Measurements from ENCODE around the gene ARSG.
"Not testable (repeated sequence)": the region's sequence is repeated elsewhere in the genome, so short reads cannot be mapped to it uniquely, and the experiment has no call there.

Gene ARSG

DNA sequence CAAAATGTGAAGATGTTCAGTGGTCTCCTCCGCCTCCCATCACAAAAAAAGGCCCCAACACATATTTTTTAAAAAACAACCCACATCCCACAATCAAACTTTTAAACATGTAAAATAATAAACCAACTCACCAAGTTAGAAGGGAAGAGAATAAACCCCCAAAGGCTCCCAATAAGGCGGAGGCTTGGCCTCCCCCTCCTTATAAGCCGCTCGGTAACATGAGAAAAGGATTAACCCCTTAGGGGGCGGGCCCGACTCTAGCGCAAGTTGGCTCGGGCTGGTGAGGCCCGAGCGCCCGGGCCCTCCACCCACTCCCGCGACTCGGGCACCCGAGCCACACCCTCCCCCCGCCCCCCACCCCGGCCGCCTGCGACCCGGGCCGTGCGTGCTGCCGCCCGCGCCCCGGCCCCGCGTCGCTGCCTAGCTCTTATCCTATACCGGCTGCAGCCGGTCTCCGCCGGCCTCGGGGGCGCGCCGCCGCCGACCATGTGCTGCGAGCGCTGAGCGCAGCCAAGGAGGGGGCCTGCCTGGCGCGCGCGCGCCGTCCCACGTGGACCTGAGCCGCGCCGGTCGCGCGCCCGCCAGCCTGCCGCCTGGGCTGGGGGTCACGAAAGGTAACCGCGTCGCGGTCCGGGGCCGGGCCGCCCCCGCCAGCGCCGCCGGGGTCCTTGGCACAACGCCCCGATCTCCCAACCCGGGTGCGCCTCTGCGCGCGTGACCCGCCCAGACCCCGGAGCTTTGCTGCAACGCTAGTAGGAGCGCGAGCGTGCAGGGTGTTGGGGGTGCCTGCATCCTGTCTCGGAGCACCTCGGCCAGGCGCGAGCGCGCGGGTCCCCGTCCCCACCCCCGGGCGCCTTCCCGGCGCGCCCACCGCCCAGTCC lies at the start of gene ARSG, which contains the start of gene SLC16A6:
ARSG (plus strand) TSS at position 541 of the 881 bp plus-strand sequence. CDS start 15,999 bp downstream, outside the sequence.
SLC16A6 (minus strand) TSS at position 173 of the 881 bp plus-strand sequence. CDS start 12,807 bp downstream, outside the sequence.
- peak; percentile 87 for DNase-seq

DNA sequence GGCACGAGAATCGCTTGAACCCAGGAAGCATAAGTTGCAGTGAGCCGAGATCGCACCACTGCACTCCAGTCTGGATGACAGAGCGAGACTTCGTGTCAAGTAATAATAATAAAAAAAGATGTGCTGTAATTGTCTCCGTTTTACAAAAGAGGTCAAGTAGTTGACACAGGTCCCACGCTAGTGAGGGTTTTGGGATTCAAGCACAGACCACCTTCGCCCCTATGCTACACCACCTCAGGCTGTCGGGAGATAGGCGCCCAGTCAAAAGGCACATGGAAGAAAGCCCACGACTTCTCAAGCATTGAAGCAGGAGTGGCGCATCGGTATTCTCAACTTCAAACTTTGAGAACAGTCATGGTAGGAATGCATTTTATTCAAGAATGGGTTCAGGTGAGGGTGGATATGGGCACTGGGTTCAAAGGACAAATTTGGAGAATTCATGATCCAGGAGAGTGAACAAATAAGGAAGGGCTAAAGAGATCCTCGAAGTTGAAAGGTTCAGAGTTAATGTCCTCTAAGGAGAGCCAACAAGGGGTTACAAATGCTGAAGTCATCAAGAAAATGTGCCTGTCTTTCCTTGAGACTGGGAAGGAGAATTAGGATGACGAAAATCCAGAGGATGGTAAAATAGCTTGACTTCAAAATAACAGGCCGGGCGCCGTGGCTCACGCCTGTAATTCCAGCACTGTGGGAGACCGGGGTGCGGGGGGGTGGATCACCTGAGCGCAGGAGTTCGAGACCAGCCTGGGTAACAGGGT lies 44.8 kb upstream of the ARSG start:
- no peak for DNase-seq

DNA sequence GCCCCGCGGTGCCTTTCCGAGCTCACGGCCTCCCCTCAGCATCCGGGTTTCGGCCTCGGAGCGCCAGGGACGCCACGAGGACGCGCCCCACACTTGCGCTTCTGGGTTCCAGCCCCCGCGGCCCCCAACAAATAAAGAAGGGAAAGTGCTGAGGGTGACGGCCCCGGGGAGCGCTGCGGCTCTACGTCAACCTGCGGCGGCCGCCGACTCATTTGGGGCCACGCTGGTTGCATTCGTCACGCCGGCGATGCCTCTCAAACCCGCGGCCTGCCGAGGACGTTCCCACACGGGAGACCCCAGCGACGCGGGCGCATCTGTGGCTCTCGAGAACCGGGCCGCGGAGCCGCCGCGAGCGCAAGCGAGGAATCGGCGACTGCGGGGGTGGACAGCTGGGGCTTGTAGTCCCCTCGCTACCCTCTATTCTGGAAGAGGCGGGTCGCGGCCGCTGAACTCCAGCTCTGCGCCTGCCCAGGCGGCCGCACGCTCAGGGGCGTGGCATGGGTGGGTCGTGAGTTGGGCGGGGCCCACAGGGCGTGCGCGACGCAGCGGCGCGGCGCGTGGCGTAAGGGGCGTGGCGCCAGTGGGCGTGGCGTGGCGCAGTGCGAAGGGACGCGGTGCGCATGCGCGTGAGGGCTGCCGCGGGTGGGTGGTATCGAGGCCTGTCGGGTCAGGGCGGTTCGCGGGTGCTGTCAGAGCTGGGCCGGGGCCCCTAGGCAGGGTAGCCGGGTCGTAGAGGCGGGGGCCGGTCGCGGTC lies 43.7 kb upstream of the ARSG start, which contains the start of gene AMZ2:
AMZ2 (plus strand) TSS at position 599 of the 754 bp plus-strand sequence. CDS start 2,145 bp downstream, outside the sequence.
- DNase-seq: peak; percentile 95

DNA sequence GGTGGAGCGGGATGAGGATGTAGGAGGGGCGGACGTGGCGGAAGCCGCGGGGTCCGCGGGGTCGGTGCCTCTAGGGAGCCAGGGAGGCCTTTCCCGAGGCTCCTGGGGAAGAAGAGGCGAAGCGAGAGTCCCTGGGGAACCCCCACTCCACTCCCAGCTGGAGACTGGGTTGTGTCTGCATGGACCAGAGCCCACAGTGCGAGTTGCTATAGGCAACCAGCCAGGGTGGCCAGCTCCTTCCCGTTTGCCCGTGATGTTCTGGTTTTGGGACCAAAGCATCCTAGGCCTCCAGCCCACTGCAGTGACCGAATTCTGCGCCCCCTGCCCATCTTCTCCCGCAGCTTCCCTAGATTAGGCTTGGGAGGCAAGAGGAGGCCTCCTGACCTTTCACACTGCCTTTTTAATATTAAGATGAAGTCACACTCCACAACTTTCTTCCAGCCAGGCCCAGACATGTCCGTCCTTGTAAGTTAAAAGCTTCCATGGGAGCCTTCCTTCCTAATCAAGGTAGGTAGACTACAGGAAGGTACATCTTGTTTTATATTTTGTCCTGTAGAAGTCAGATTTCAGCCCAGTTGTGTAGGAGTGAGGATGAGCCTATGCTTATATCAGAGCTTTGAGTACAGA lies 43.0 kb upstream of the ARSG start:
- DNase-seq: peak; percentile 81

DNA sequence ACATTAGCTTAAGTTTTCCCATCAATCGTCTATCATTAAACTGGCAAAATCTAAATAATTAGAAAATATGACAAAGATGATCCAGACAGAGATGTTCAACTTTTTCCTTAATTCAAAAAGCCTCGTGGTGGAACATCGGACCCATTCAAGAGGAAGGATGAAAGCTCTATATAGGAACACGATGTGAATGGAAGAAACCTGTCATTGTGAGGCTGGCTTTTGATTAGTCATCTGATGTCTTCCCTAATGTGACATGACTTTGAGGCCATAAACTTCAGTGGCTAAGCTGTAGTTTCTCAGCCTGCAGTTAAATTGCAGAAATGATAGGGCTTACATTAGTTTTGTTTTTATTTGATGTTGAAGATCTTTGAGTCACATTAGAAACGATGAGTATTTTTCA lies 42.4 kb upstream of the ARSG start:
- no peak for DNase-seq

DNA sequence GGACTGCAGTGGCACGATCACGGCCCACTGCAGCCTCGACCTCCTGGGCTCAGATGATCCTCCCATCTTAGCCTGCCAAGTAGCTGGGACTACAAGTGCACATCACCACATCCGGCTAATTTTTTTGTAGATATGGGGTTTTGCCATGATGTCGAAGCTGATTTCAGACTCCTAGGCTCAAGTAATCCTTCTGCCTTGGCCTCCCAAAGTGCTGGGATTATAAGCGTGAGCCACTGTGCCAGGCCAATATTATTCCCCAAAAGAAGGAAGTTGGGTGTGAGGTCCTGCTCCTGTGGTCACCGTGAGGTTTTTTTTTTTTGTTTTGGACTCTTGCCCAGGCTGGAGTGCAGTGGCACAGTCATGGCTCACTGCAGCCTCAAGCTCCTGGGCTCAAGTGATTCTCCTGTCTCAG lies 41.9 kb upstream of the ARSG start:
- peak; percentile 21 for DNase-seq

DNA sequence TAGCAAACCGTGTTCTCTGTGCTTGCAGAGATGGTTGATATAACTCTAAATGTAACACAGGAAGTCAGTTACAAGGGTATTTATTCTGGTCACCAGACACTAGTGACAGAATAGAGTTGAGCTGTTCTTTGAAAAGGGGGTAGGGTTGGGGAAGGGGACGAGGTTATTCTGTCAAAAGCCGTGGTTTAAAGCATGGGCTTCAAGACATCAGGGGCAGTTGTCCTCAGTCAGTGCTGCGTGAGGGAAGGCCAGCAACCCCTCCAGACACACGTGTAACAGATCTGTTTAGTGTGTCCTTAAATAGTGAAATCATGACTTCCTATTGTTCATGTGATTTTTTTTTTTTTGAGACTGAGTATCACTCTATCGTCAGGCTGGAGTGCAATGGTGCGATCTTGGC lies 37.9 kb upstream of the ARSG start:
- DNase-seq: peak; percentile 36

DNA sequence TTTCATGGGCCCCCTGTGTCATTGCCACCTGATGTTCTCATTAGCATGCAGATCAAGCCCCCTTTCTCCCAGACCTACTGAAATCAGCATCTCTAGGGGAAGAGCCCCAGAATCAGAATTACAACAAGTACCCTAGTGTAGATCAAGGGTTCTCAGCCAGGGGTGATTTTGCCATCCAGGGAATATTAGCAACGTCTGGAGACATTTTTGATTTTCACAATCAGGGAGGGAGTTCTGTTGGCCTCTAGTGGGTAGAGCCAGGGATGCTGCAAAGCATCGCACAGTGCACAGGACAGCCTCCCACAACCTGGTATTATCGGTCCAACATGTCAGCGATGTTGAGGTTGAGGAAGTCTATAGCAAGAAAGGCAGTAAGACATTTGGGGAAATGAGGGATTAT lies 36.1 kb upstream of the ARSG start:
- DNase-seq: no peak

DNA sequence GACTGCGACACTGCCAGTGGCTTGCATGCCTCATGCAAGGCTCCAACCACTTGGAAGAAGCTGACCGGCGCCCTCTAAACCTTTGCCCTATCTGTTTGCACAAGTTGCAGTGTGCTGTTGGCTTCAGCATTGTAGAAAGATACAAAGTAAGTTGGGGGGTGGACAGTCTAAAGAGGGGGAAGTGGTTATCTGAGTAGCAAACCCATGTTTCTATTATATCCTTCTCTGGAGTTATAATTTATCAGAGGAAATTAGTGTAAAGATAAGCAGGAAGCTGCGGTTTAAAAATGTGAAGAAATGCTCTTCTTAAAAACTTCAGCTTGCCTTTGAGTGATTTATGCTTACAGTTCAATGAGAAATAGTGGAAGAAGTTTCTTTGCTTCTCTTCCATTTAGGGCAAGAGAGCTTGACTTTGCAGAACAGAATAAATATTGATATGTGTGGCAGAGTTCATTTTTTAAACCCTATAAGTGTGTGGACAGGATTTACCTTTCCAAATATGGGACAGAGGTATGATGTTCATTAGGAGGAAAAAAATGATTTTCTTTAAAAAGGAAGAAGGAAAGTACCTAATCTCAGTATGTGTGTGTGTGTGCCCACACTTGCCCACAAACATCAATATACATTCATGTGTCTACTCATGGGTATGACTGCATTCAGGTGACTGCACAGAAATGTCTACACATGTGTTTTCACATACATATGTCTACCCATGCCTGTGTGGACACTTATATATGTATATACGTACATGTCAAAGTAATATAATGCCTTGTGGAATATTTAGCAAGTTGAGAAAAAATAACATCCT lies 35.4 kb upstream of the ARSG start:
- no peak for DNase-seq

DNA sequence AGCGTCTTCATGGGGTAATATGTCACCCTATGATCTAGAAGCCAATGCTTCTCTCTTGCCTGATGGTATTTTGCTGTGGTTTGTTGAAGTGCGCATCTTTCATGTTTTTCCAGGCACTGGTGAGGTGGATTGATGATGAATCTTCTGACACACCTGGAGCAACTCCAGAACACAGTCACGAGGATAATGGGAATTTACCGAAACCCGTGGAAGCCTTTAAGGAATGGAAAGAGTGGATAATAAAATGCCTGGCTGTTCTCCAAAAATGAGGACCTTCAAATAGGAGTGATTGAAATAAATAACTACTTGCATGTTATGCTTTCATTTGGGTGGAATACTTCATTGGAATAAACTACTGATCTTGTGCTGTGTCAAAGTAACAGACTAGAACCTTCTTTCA lies 34.6 kb upstream of the ARSG start:
- not testable (repeated sequence) for DNase-seq

DNA sequence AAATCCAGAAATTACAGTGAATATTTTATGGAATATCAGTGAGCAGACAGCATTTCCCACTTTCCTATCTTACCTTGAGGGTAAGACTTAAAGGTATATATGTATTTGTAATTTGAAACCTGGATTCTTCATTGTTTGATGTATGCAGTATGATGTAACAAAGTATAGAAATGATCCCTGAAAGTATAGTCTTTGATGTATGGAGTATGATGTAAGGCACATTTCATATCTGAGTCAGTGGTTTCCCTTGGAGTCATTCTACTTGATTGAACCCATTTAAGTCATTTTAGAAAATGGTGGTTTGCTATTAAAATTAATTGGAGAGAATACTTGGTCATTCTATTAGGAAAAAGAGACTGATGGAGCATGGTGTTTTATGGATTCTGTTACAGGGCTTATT lies 33.4 kb upstream of the ARSG start:
- DNase-seq: no peak

DNA sequence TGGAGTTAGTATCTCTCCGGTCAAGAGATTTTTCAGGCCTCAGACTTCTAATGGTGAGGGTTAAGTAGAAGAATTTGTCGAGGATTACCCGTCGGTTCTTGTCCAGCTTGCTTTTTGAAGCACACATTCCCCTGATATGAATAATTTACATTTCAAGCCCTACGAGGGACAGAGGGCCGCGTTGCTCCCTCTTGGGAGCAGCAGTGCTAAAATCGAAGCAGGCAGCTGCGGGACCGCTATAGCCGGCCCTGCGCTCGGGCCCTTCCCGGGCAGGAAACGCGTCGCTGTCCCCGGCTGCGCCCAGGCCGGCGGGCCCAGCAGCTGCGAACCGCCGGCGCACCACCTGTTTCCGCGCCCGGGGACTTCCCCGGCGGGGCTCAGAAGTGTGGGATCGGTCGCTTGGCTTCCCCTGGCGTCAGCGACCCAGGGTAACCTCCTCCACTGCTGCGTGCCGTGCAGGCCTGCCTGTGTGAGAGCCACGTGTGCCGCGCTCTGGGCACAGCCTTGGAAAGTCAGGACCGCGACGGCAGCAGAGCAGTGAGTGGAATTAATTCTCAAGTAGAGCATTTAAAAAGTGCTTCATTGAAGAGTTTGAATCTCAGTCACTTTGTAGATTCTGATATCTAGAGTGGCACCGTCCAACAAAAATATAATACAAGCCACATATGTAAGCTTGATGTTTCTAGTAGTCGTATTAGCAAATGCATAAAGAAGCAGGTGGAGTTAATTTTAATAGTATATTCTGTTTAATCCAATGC lies 32.2 kb upstream of the ARSG start:
- DNase-seq: peak; percentile 57

DNA sequence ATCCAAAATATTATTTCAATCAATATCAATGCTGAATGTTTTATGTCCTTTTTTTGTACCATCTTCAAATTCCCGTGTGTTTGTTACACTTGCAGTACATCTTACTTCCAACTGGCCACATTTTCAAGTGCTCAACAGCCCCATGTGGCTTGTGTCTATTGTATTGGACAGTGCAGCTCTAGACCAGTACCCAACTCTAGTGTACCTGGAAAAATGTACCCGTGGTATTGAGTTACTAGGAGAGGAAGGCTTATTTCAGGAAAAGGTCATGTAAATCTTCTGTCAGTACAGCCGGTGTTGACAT lies 31.7 kb upstream of the ARSG start:
- not testable (repeated sequence) for DNase-seq

DNA sequence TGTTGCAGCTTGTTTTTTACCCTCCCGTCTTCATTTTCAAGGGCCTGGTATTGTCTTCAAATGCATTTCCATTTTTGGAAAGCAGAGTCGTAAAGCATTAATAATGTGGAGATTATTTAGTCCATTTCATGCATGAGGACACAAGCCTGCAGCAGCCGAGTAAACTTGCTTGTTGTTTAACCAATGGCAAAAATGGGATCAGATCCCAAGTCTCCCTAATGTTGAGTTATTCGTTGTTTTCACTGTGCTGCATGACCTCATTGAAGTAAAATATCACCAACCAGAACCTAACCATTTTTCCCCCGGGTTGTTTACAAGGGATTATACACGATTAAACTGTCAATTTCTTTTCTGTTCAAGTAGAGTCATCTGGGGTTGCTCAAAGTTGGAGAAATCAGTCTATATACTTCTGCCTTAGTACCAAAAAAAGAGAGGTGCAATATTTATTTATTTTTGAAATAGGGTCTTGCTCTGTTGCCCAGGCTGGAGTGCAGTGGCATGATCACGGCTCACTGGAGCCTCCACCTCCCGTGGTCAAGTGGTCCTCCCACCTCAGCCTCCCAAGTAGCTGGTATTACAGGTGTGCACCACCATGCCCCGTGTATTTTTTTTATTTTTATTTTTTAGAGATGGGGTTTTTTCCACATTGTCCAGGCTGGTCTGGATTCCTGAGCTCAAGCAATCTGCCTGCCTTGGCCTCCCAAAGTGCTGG lies 31.1 kb upstream of the ARSG start:
- no peak for DNase-seq

DNA sequence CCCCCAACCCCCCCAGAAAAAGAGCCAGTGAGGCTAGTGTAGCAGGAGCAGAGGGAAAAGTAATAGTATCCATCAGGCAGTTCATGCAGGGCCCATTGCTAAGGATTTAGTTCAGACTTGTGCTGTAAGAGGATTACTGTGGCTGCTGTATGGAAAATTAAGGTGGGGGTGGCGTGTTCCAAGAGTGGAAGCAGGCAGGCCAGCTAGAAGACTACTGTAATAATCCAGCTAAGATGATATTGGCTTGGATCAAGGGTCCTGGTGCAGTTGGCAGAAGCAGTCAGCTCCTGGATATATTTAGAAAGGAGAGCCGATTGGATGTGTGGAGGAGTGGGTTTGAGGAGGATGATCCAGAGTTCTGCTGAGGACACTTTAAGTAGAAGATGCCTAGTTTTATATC lies 28.8 kb upstream of the ARSG start:
- DNase-seq: not testable (repeated sequence)

DNA sequence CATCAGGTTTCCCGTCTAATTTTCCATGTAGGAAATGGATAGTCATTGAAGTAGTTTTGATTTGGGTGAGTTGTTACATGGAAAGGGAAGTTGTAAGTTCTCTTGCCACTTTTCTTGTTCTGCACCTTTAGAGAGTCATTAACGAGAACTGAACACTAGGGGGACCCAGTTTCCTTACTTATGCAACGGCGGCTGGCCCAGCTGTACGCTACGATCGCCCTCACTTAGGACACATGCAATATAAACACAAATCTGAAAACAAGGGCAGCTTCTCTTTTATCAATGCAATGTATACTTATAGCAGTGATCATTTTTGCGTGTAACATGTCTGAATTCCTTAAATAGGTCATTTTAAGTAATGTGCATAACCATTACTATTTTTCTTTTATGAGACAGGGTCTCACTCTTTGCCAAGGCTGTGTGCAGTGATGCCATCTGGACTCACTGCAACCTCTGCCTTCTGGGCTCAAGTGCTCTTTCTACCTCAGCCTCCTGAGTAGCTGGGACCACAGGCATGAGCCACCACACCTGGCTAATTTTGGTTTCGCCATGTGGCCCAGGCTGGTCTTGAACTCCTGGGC lies 28.1 kb upstream of the ARSG start:
- not testable (repeated sequence) for DNase-seq

DNA sequence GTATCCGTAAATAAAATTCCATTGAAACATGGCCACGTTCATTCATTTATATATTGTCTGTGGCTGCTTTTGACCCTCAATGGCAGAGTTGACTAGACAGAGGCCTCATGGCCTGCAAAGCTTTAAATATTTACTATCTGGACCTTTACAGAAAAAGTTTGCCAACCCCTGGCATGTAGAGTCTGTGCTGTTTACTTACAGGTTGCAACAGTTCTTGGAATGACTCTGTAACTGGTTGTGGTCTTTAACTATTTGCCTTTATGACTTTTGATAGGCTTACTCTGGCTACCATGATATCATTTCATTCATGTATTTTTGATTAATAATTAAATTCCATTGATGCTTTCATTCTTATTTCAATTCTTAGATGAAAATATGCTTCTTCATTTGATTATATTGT lies 25.5 kb upstream of the ARSG start:
- not testable (repeated sequence) for DNase-seq

DNA sequence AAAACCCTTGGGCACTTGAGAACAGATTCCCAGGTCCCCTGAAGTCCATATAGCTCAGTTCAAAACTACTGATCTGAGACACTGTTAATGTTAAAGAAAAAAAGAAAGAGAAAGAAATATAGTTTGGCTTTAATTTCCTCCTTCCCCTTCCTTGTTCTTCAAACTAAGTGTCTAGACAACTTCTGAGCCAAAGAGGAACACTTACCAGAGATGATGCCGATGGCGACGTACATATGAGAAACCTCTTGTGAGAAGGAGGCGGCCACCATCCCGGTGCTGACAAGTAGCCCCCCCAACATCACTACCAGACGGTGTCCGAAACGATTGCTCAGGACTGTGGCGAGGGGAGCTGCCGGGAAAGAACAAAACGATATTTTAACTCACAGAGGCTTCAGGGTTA lies 17.6 kb upstream of the ARSG start:
- no peak for DNase-seq

DNA sequence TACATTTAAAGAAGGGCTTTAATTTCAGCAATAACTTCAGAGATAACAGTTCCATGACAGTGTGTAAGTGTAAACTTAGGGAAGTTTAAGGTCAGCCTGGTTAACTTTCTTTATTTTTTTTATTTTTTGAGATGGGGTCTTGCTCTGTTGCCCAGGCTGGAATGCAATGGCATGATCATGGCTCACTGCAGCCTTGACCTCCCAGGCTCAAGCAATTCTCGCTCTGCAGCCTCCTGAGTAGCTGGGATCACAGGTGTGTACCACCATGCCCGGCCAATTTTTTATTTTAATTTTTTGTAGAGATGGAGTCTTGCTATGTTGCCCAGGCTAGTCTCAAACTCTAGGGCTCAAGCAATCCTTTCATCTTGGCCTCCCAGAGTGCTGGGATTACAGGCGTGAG lies 15.0 kb upstream of the ARSG start:
- not testable (repeated sequence) for DNase-seq

DNA sequence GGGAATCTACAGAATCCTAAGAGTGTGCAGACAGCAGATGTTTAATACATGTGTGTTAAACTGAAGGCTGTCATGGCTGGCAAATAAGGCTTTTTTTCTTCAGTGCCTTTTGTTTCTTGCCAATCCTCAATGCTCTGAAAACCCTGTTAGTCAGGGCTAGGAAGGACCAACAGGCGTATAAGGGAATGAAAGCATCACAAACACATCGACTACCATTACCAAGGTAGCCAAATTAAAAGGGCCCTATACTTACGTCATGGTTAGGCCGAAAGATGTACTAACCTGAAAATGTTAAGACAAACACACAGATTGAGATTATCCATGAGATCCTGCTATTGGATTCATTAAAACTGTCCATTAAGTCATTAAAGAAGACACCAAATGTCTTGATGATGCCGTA lies 13.5 kb upstream of the ARSG start:
- DNase-seq: no peak
